Bronchial epithelial cell (primary cell): Measurements from ENCODE around the gene TP53BP1. TPM values are rescaled to one million over a fixed set of nuclear protein-coding genes. Genes with fewer than 3 reads are reported as not detected.

ENCODE experiments used
- DNase-seq: peaks from one replicate; pipeline ENCODE4 v3.0.0-alpha.2; 2010; ENCODE audit warnings: low read depth
- FAIRE-seq: peaks from 2 replicates; lab custom pipeline; 2011; peaks lifted over from hg19 to GRCh38; lab: Jason Lieb, UNC
- H3K27me3 ChIP-seq: 2 replicates; pipeline ENCODE4 v1.5.1; 2011; ENCODE audit warnings: low read length; ENCODE audit not compliant: control insufficient read depth, insufficient read depth
- H3K36me3 ChIP-seq: 2 replicates; pipeline ENCODE4 v1.5.1; 2011; ENCODE audit warnings: low read length; ENCODE audit not compliant: control insufficient read depth, insufficient read depth
- H3K4me3 ChIP-seq: 2 replicates; pipeline ENCODE4 v1.5.1; 2011; ENCODE audit warnings: mild to moderate bottlenecking, low read depth, low read length, control low read depth
- CTCF ChIP-seq: IDR thresholded peaks from 2 replicates; pipeline ENCODE4 v1.5.1; 2011; ENCODE audit warnings: mild to moderate bottlenecking, moderate library complexity, low read length, control low read depth, inconsistent platforms; ENCODE audit not compliant: insufficient read depth, severe bottlenecking
- total RNA-seq: library from RNA; depleted of rRNA; stranded (reverse); fragments of >200 nt; gene quantifications from 2 replicates; pipeline ENCODE4 v1.2.1, GENCODE V29; 2014

TP53BP1 gene
- total RNA-seq, 1 donor from 2014 or later, result 28.7 TPM

GRCh38 chr15:43420435-43420834, 72.5 kb downstream of the TP53BP1 start:
- no peak for FAIRE-seq
- peaks cover 13% of the 10 kb centered on the region for H3K36me3 ChIP-seq
- H3K4me3 ChIP-seq, result no peak overlapping the region

GRCh38 chr15:43414196-43414595, 78.8 kb downstream of the TP53BP1 start:
- Histone ChIP-seq H3K36me3 (peaks cover 8% of the 10 kb centered on the region), H3K27me3 (no peaks in the 10 kb centered on the region), H3K4me3 (no peak overlapping the region)
- FAIRE-seq (no peak), DNase-seq (no peak)
- TF ChIP-seq CTCF, result no peak

More at GRCh38 chr15:43420435-43420834, 72.5 kb downstream of the TP53BP1 start:
- no peaks in the 10 kb centered on the region for H3K27me3 ChIP-seq
- no peak for TF ChIP-seq CTCF
- DNase-seq, result no peak

GRCh38 chr15:43412096-43412495, 80.9 kb downstream of the TP53BP1 start:
- H3K36me3 ChIP-seq, result peaks cover 12% of the 10 kb centered on the region
- TF ChIP-seq CTCF, result no peak
- no peak overlapping the region for H3K4me3 ChIP-seq
- DNase-seq (peak; percentile 43), FAIRE-seq (no peak)
- no peaks in the 10 kb centered on the region for H3K27me3 ChIP-seq

- H3K36me3 ChIP-seq, result peaks cover 18% of the 10 kb centered on the region
- no peak overlapping the region for H3K4me3 ChIP-seq
- no peaks in the 10 kb centered on the region for H3K27me3 ChIP-seq
- TF ChIP-seq CTCF, result no peak
- peak; percentile 39 for DNase-seq
- FAIRE-seq, result no peak
Observed at GRCh38 chr15:43410572-43411214, 82.3 kb downstream of the TP53BP1 start.

- TF ChIP-seq CTCF, result no peak
- DNase-seq (no peak), FAIRE-seq (no peak)
- H3K36me3 ChIP-seq, result peaks cover 19% of the 10 kb centered on the region
- H3K27me3 ChIP-seq, result no peaks in the 10 kb centered on the region
- H3K4me3 ChIP-seq, result no peak overlapping the region
Observed at GRCh38 chr15:43408789-43409188, 84.2 kb downstream of the TP53BP1 start.

- no peak overlapping the region for H3K4me3 ChIP-seq
- peaks cover 17% of the 10 kb centered on the region for H3K36me3 ChIP-seq
- no peak for DNase-seq
- TF ChIP-seq CTCF, result no peak
- no peaks in the 10 kb centered on the region for H3K27me3 ChIP-seq
- FAIRE-seq, result no peak
Observed at GRCh38 chr15:43406808-43407207, 86.1 kb downstream of the TP53BP1 start.
